Lung (tissue), 12 donors: Measurements from ENCODE around the gene SLC27A1. TPM values are rescaled to one million over a fixed set of nuclear protein-coding genes. Genes with fewer than 3 reads are reported as not detected.

ENCODE experiments used
- ATAC-seq: fragments of 200-7000 bp; cut with Tn5 transposase; one replicate; pipeline ENCODE4 v1.9.1; 2020; ENCODE audit warnings: moderate number of reproducible peaks; ENCODE audit not compliant: insufficient read depth, low FRiP score
- DNase-seq, 3 donors: peaks; one replicate each; pipeline ENCODE4 v3.0.0-alpha.2; 2013 to 2017
- H3K27ac ChIP-seq, 2 donors: one replicate each; pipeline ENCODE4 v1.5.1; 2013; ENCODE audit warnings: mild to moderate bottlenecking in 2 of 2, moderate library complexity in 2 of 2, control low read depth in 1 of 2, inconsistent platforms in 1 of 2, low read depth in 1 of 2, low read length in 1 of 2
- H3K27me3 ChIP-seq, 3 donors: one replicate each; pipeline ENCODE4 v1.5.1; 2013; ENCODE audit warnings: low read length in 2 of 3; ENCODE audit not compliant: control insufficient read depth in 3 of 3, insufficient read depth in 3 of 3
- H3K36me3 ChIP-seq, 4 donors: one replicate each; pipeline ENCODE4 v1.5.1; 2013; ENCODE audit warnings: low read length in 4 of 4, mild to moderate bottlenecking in 1 of 4, moderate library complexity in 1 of 4; ENCODE audit not compliant: control insufficient read depth in 4 of 4, insufficient read depth in 4 of 4
- H3K4me1 ChIP-seq, 5 donors: one replicate each; pipeline ENCODE4 v1.5.1; 2013; ENCODE audit warnings: low read length in 5 of 5, mild to moderate bottlenecking in 2 of 5, moderate library complexity in 1 of 5; ENCODE audit not compliant: control insufficient read depth in 5 of 5, insufficient read depth in 5 of 5
- H3K4me3 ChIP-seq: one replicate; pipeline ENCODE4 v1.5.1; 2013; ENCODE audit warnings: mild to moderate bottlenecking, control low read depth, moderate library complexity
- H3K9ac ChIP-seq, 2 donors: one replicate each; pipeline ENCODE4 v1.5.1; 2013; ENCODE audit warnings: low read length in 2 of 2, control low read depth in 1 of 2; ENCODE audit not compliant: insufficient read depth in 1 of 2
- H3K9me3 ChIP-seq, 4 donors: one replicate each; pipeline ENCODE4 v1.5.1; 2013; ENCODE audit warnings: low read length in 3 of 4, mild to moderate bottlenecking in 1 of 4, moderate library complexity in 1 of 4; ENCODE audit not compliant: control insufficient read depth in 4 of 4, insufficient read depth in 3 of 4
- WGBS, 2 donors: extraction: QIAGEN DNeasy Blood & Tissue Kit; methylation state at CpG; one replicate each; pipeline ENCODE4 v1.1.7; 2013; 5-methylcytosine and 5-hydroxymethylcytosine counted together
- polyA plus RNA-seq, 2 donors: library from polyadenylated mRNA; stranded (reverse); fragments of 200-250 nt; gene quantifications; one replicate each; pipeline ENCODE4 v1.2.1, GENCODE V29; 2013
- total RNA-seq, 2 donors: library from RNA; depleted of rRNA in 1 of 2; stranded (reverse); fragments of >200 nt in 1 of 2; gene quantifications; one replicate each; pipeline ENCODE4 v1.2.1, GENCODE V29; 2014 to 2021
- TF ChIP-seq, protein P1 (sequence below): IDR thresholded peaks from 2 replicates; pipeline ENCODE4 v1.5.1; 2012; ENCODE audit warnings: mild to moderate bottlenecking; ENCODE audit errors: control extremely low read depth, extremely low read depth
- donor health status: control.
- donor health status: control.
- donor health status: Bipolar disorder and iron deficiency.
- donor health status: healthy.
- donor health status: DM: yes; HTN: yes; CAD: no.

Gene SLC27A1
- total and polyA plus RNA-seq, 4 donors = 12.2 to 26.9 (median 20.6) TPM

DNA sequence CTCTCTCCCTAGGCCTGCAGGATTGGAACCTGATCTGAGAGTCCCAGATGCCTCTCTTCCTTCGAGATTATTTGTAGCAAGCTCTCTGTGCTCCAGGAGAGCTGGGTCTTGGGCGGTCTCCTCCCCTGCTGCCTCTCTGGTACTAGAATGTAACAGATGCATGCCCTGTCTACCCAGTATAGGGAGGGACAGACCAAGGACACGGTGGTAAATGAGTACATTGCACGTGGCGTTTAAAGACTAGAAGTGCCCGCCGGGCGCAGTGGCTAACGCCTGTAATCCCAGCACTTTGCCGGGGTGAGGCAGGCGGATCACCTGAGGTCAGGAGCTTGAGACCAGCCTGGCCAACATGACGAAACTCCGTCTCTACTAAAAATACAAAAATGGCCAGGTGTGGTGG, 11.7 kb downstream of the SLC27A1 start:
- H3K27me3 ChIP-seq = no peaks in the 10 kb centered on the region
- no peaks in the 10 kb centered on the region for H3K9me3 ChIP-seq
- H3K36me3 ChIP-seq = peaks cover 0 to 3% (median 0%) of the 10 kb centered on the region in 4 donors
- TF ChIP-seq, protein P1, sequence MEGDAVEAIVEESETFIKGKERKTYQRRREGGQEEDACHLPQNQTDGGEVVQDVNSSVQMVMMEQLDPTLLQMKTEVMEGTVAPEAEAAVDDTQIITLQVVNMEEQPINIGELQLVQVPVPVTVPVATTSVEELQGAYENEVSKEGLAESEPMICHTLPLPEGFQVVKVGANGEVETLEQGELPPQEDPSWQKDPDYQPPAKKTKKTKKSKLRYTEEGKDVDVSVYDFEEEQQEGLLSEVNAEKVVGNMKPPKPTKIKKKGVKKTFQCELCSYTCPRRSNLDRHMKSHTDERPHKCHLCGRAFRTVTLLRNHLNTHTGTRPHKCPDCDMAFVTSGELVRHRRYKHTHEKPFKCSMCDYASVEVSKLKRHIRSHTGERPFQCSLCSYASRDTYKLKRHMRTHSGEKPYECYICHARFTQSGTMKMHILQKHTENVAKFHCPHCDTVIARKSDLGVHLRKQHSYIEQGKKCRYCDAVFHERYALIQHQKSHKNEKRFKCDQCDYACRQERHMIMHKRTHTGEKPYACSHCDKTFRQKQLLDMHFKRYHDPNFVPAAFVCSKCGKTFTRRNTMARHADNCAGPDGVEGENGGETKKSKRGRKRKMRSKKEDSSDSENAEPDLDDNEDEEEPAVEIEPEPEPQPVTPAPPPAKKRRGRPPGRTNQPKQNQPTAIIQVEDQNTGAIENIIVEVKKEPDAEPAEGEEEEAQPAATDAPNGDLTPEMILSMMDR = no peak
- no peak overlapping the region for H3K9ac ChIP-seq
- peaks cover 0 to 2% (median 0%) of the 10 kb centered on the region in 5 donors for H3K4me1 ChIP-seq
- H3K27ac ChIP-seq = no peak overlapping the region
- DNase-seq (no peak), ATAC-seq (no peak)
- WGBS, 2 donors = 93% methylated on average over 13 of the region's 13 CpGs
- no peak overlapping the region for H3K4me3 ChIP-seq

- H3K4me1 ChIP-seq = peaks cover 0 to 5% (median 0%) of the 10 kb centered on the region in 5 donors
- WGBS, 2 donors = 87 to 88% methylated on average over 3 of the region's 3 CpGs
- DNase-seq (no peak), ATAC-seq (no peak)
- H3K36me3 ChIP-seq = peaks cover 0 to 3% (median 0%) of the 10 kb centered on the region in 4 donors
- H3K27me3 ChIP-seq = no peaks in the 10 kb centered on the region
- no peak overlapping the region for H3K4me3 ChIP-seq
- H3K9me3 ChIP-seq = no peaks in the 10 kb centered on the region
- H3K9ac ChIP-seq = no peak overlapping the region
- H3K27ac ChIP-seq = no peak overlapping the region
- TF ChIP-seq, protein P1 = no peak
Observed at GRCh38 chr19:17482877-17483604, 12.7 kb downstream of the SLC27A1 start.

- no peak overlapping the region for H3K9ac ChIP-seq
- no peak overlapping the region for H3K4me3 ChIP-seq
- TF ChIP-seq, protein P1 = no peak
- ATAC-seq (no peak), DNase-seq (no peak)
- H3K4me1 ChIP-seq = peaks cover 0 to 10% (median 0%) of the 10 kb centered on the region in 5 donors
- no peaks in the 10 kb centered on the region for H3K27me3 ChIP-seq
- H3K9me3 ChIP-seq = no peaks in the 10 kb centered on the region
- no peak overlapping the region for H3K27ac ChIP-seq
- 96 to 98% methylated on average over 10 of the region's 10 CpGs for WGBS, 2 donors
- H3K36me3 ChIP-seq = peaks cover 0 to 3% (median 0%) of the 10 kb centered on the region in 4 donors
Observed at GRCh38 chr19:17483605-17484002, 13.3 kb downstream of the SLC27A1 start.
